GM13976 (cell line): ENCODE measurements around the gene TRHDE.

ENCODE experiments used
- DNase-seq: peaks from one replicate; pipeline ENCODE4 v3.0.0; 2012; ENCODE audit warnings: low spot score
- CTCF ChIP-seq: IDR thresholded peaks from 2 replicates; pipeline ENCODE4 v1.5.1; 2012; ENCODE audit warnings: borderline replicate concordance, mild to moderate bottlenecking; ENCODE audit not compliant: insufficient read depth; ENCODE audit errors: extremely low read depth, missing control alignments, control extremely low read depth
- in situ Hi-C: fragments of 300-500 bp; cut with MboI; formaldehyde crosslinking; loops from one replicate; pipeline ENCODE4 v1.12.0; 2022; ENCODE audit warnings: low sequenced_read_pairs, mixed read lengths, inconsistent platforms; ENCODE audit not compliant: unreplicated experiment

Gene TRHDE

GRCh38 chr12:72476301-72476700 is 204.1 kb downstream of the TRHDE start:
- TF ChIP-seq CTCF, result no peak
- in situ Hi-C loops, result no loop called here
- no peak for DNase-seq

GRCh38 chr12:72485017-72485701 is 213.0 kb downstream of the TRHDE start:
- in situ Hi-C loops, result no loop called here
- DNase-seq, result no peak
- no peak for TF ChIP-seq CTCF

GRCh38 chr12:72491426-72491825 is 219.3 kb downstream of the TRHDE start:
- in situ Hi-C loops, result no loop called here
- TF ChIP-seq CTCF, result no peak

GRCh38 chr12:72493407-72493806 is 221.2 kb downstream of the TRHDE start:
- TF ChIP-seq CTCF, result no peak
- in situ Hi-C loops, result no loop called here
- no peak for DNase-seq

More at GRCh38 chr12:72491426-72491825, 219.3 kb downstream of the TRHDE start:
- DNase-seq, result no peak

GRCh38 chr12:72498354-72498753 is 226.2 kb downstream of the TRHDE start:
- TF ChIP-seq CTCF, result no peak
- in situ Hi-C loops, result no loop called here
- DNase-seq, result no peak

GRCh38 chr12:72499244-72499643 is 227.1 kb downstream of the TRHDE start:
- no peak for TF ChIP-seq CTCF
- in situ Hi-C loops, result no loop called here
- DNase-seq, result no peak
